22Rv1 (cell line): ENCODE results near the gene INPP5A.

Experiments used
- CTCF ChIP-seq: fragments of 450-650 bp; IDR thresholded peaks from 2 replicates; pipeline ENCODE4 v1.5.1; 2017; ENCODE audit warnings: mild to moderate bottlenecking
- ZFX ChIP-seq: fragments of 450-650 bp; IDR thresholded peaks from 2 replicates; pipeline ENCODE4 v1.6.1; 2017; ENCODE audit warnings: antibody characterized with exemption, borderline replicate concordance

- no peak for TF ChIP-seq CTCF
- no peak for TF ChIP-seq ZFX
Measured at GRCh38 chr10:132685101-132685891, 147.7 kb downstream of the INPP5A start.
